HG03097 (cell line): ENCODE data around the gene SMARCE1.
A peak's percentile ranks its signal among the peaks of the same experiment; 100 is the strongest.

Experiments used
- ATAC-seq: cut with Tn5 transposase; IDR thresholded peaks from one replicate; pipeline ENCODE4 v1.9.1; 2021; ENCODE audit not compliant: unreplicated experiment, low FRiP score

SMARCE1 gene

GRCh38 chr17:40613467-40614154 lies 34.0 kb downstream of the SMARCE1 start:
- no peak for ATAC-seq

GRCh38 chr17:40612599-40613244 lies 34.9 kb downstream of the SMARCE1 start:
- ATAC-seq: no peak

- no peak for ATAC-seq
These were observed 35.7 kb downstream of the SMARCE1 start for GRCh38 chr17:40611840-40612474.

GRCh38 chr17:40610359-40610758 lies 37.3 kb downstream of the SMARCE1 start:
- ATAC-seq: no peak

- no peak for ATAC-seq
These were observed 39.5 kb downstream of the SMARCE1 start for GRCh38 chr17:40608061-40608581.

GRCh38 chr17:40607641-40608040 lies 40.0 kb downstream of the SMARCE1 start:
- no peak for ATAC-seq

GRCh38 chr17:40606548-40607353 lies 40.9 kb downstream of the SMARCE1 start:
- no peak for ATAC-seq

GRCh38 chr17:40605306-40605705 lies 42.3 kb downstream of the SMARCE1 start:
- no peak for ATAC-seq

- no peak for ATAC-seq
These were observed 43.1 kb downstream of the SMARCE1 start for GRCh38 chr17:40604327-40605080.

GRCh38 chr17:40602445-40603443 lies 44.9 kb downstream of the SMARCE1 start:
- no peak for ATAC-seq

GRCh38 chr17:40600486-40601046 lies 47.1 kb downstream of the SMARCE1 start:
- no peak for ATAC-seq

GRCh38 chr17:40599468-40599763 lies 48.2 kb downstream of the SMARCE1 start:
- ATAC-seq: peak; percentile 2

GRCh38 chr17:40598619-40599467 lies 48.8 kb downstream of the SMARCE1 start:
- ATAC-seq: peak; percentile 61

- ATAC-seq: no peak
These were observed 49.4 kb downstream of the SMARCE1 start for GRCh38 chr17:40598301-40598618.

- no peak for ATAC-seq
These were observed 49.9 kb downstream of the SMARCE1 start for GRCh38 chr17:40597556-40598300.

GRCh38 chr17:40597156-40597555 lies 50.5 kb downstream of the SMARCE1 start:
- no peak for ATAC-seq

GRCh38 chr17:40596261-40596919 lies 51.2 kb downstream of the SMARCE1 start:
- ATAC-seq: no peak
